Left lobe of liver (tissue), 2 donors: ENCODE results near the gene SLC30A1. TPM values are rescaled to one million over a fixed set of nuclear protein-coding genes. Genes with fewer than 3 reads are reported as not detected.

Source experiments
- ATAC-seq: fragments of 200-7000 bp; cut with Tn5 transposase; one replicate; pipeline ENCODE4 v1.9.1; 2020; ENCODE audit warnings: mild to moderate bottlenecking, moderate library complexity
- DNase-seq: peaks from one replicate; pipeline ENCODE4 v3.0.0-alpha.2; 2020; ENCODE audit warnings: low spot score
- total RNA-seq: library from RNA; stranded (reverse); gene quantifications from one replicate; pipeline ENCODE4 v1.2.1, GENCODE V29; 2021
- donor health status: DM: no; HTN: no; CAD: no; lungs with moderate emphysema.
- donor health status: DM: no; HTN: yes; CAD: no.

SLC30A1 gene
- total RNA-seq, 1 donor from 2014 or later, result 48.6 TPM

- ATAC-seq, result peak; percentile 63
- peak; percentile 78 for DNase-seq
Measured at GRCh38 chr1:211609120-211610024, 30.4 kb upstream of the SLC30A1 start.

GRCh38 chr1:211607754-211608473, 29.0 kb upstream of the SLC30A1 start:
- DNase-seq, result no peak
- ATAC-seq, result peak; percentile 26

- ATAC-seq, result no peak
- no peak for DNase-seq
Measured at GRCh38 chr1:211606914-211607753, 28.2 kb upstream of the SLC30A1 start.

- DNase-seq, result no peak
- ATAC-seq, result no peak
Measured at GRCh38 chr1:211606332-211606913, 27.5 kb upstream of the SLC30A1 start.

GRCh38 chr1:211605603-211606331, 26.8 kb upstream of the SLC30A1 start:
- ATAC-seq, result no peak
- no peak for DNase-seq

- ATAC-seq (no peak), DNase-seq (no peak)
Measured at GRCh38 chr1:211605034-211605433, 26.1 kb upstream of the SLC30A1 start.

- ATAC-seq (peak; percentile 9), DNase-seq (no peak)
Measured at GRCh38 chr1:211604548-211604947, 25.6 kb upstream of the SLC30A1 start.

GRCh38 chr1:211603713-211604112, 24.8 kb upstream of the SLC30A1 start:
- ATAC-seq, result no peak

GRCh38 chr1:211603191-211603701, 24.3 kb upstream of the SLC30A1 start:
- peak; percentile 86 for DNase-seq
- peak; percentile 80 for ATAC-seq

More at GRCh38 chr1:211603713-211604112, 24.8 kb upstream of the SLC30A1 start:
- no peak for DNase-seq

- ATAC-seq (no peak), DNase-seq (no peak)
Measured at GRCh38 chr1:211601982-211602670, 23.2 kb upstream of the SLC30A1 start.

GRCh38 chr1:211601159-211601558, 22.2 kb upstream of the SLC30A1 start:
- DNase-seq, result no peak

GRCh38 chr1:211599250-211599649, 20.3 kb upstream of the SLC30A1 start:
- no peak for DNase-seq
- no peak for ATAC-seq

More at GRCh38 chr1:211601159-211601558, 22.2 kb upstream of the SLC30A1 start:
- ATAC-seq, result no peak

- DNase-seq, result no peak
- ATAC-seq, result no peak
Measured at GRCh38 chr1:211598514-211598913, 19.6 kb upstream of the SLC30A1 start.

- ATAC-seq (peak; percentile 96), DNase-seq (peak; percentile 81)
Measured at GRCh38 chr1:211596418-211597181, 17.6 kb upstream of the SLC30A1 start.

GRCh38 chr1:211595419-211595818, 16.5 kb upstream of the SLC30A1 start:
- DNase-seq, result no peak
- ATAC-seq, result no peak

GRCh38 chr1:211591980-211592493, 13.1 kb upstream of the SLC30A1 start:
- ATAC-seq (no peak), DNase-seq (no peak)

GRCh38 chr1:211589782-211590721, 11.1 kb upstream of the SLC30A1 start:
- DNase-seq, result no peak
- peak; percentile 29 for ATAC-seq
